ENCODE results near the gene ARHGAP42. TPM values are rescaled to one million over a fixed set of nuclear protein-coding genes. Genes with fewer than 3 reads are reported as not detected.

The ARHGAP42 gene
- total and polyA plus RNA-seq, 2 of the 4 experiments (the other 2 are of a cell fraction), result 2.9 to 7.3 TPM

GRCh38 chr11:100695911-100696310 is 8.8 kb downstream of the ARHGAP42 start:
- H3K4me3 ChIP-seq (ENCODE audit: insufficient read depth, low read depth, low read length), result no peak overlapping the region
- H3K4me2 ChIP-seq (ENCODE audit: low read depth, low read length), result no peak overlapping the region
- BruUV-seq (replicated peaks), result no TSS peak
- WGBS, 2 experiments (ENCODE audit: extremely low coverage in 2 of 2, insufficient read length in 1 of 2), result no CpG with 5 or more reads among the region's 5 CpGs
- no peak overlapping the region for H3K23ac ChIP-seq (ENCODE audit: low read depth, low read length)
- no peaks in the 10 kb centered on the region for H3K9me3 ChIP-seq (ENCODE audit: control insufficient read depth, insufficient read depth, low read length)
- no peak overlapping the region for H2BK5ac ChIP-seq (ENCODE audit: low read depth, low read length, poor library complexity, severe bottlenecking)
- POLR2A ChIA-PET (ENCODE audit: unreplicated experiment), result no interaction called here
- H3K4ac ChIP-seq (ENCODE audit: low read depth, low read length), result no peak overlapping the region
- no peak overlapping the region for H3K18ac ChIP-seq (ENCODE audit: low read depth, low read length)
- in situ Hi-C loops (cut with MboI; ENCODE audit: low sequenced_read_pairs), result no loop called here
- H2AK5ac ChIP-seq (ENCODE audit: low read depth, low read length), result 0 out of 2 replicates have a peak overlapping the region, but pooled peaks have one; percentile 29
- H3K36me3 ChIP-seq (ENCODE audit: control insufficient read depth, insufficient read depth, low read length), result peaks cover 2% of the 10 kb centered on the region
- ATAC-seq (ENCODE audit: low read depth) (no peak), DNase-seq (no peak)
- peaks cover 11 to 44% of the 10 kb centered on the region in 2 experiments for H3K79me1 ChIP-seq (ENCODE audit: low read depth in 1 of 2, low read length in 2 of 2)
- no peaks in the 10 kb centered on the region; the same call in 1 of the 2 replicates for H4K20me1 ChIP-seq (ENCODE audit: insufficient read depth, low read length)
- no peak overlapping the region for H3K56ac ChIP-seq (ENCODE audit: extremely low read depth, insufficient read depth, low read length)
- TF ChIP-seq SMC3 (IDR thresholded peaks at IDR 0.05; ENCODE audit: low read depth, low read length), result no peak
- TF ChIP-seq CTCF (conservative IDR thresholded peaks at IDR 0.05; ENCODE audit: low read depth, low read length), result no peak
- TF ChIP-seq MXI1 (IDR thresholded peaks at IDR 0.05; ENCODE audit: borderline replicate concordance, low read depth, low read length), result no peak
- TF ChIP-seq USF2 (IDR thresholded peaks at IDR 0.05; ENCODE audit: low read depth, low read length), result no peak
- TF ChIP-seq ELK1 (IDR thresholded peaks at IDR 0.05; ENCODE audit: borderline replicate concordance, low read depth, low read length), result no peak
- TF ChIP-seq POLR2A (IDR thresholded peaks at IDR 0.05; ENCODE audit: low read depth, low read length), result no peak
- TF ChIP-seq MAZ (IDR thresholded peaks at IDR 0.05; ENCODE audit: borderline replicate concordance, low read depth, low read length), result no peak
- no peak for TF ChIP-seq RAD21 (IDR thresholded peaks at IDR 0.05; ENCODE audit: low read length)
- dilution Hi-C loops (cut with HindIII; ENCODE audit: low sequenced_read_pairs, unreplicated experiment), result no loop called here
- H3K9ac ChIP-seq (ENCODE audit: low read depth, low read length), result no peak overlapping the region
- H2AK9ac ChIP-seq (replicated peaks; ENCODE audit: low read depth, low read length, poor library complexity), result no peak overlapping the region
- H4K5ac ChIP-seq (ENCODE audit: low read depth, low read length), result no peak overlapping the region
- intact Hi-C loops (cut with micrococcal nuclease), result no loop called here
- H3K4me1 ChIP-seq (ENCODE audit: control insufficient read depth, insufficient read depth, low read length), result peaks cover 3% of the 10 kb centered on the region
- no peak overlapping the region for H4K8ac ChIP-seq (ENCODE audit: low read depth in 2 of 2, low read length in 2 of 2)
- H3K27ac ChIP-seq (ENCODE audit: insufficient read depth, low read length), result no peak overlapping the region
- CTCF ChIA-PET, result no interaction called here
- H2BK20ac ChIP-seq (ENCODE audit: low read depth, low read length), result no peak overlapping the region
- no peak overlapping the region for H4K91ac ChIP-seq (ENCODE audit: insufficient read depth, low read depth, low read length)
- no peak overlapping the region for H2BK120ac ChIP-seq (ENCODE audit: low read depth, low read length)
- no peak overlapping the region for H2BK15ac ChIP-seq (ENCODE audit: low read depth, low read length)
- H3K27me3 ChIP-seq (ENCODE audit: control insufficient read depth, insufficient read depth, low read length), result no peaks in the 10 kb centered on the region
- no peak overlapping the region for H3K14ac ChIP-seq (replicated peaks; ENCODE audit: low read depth, low read length)
- H3K9me1 ChIP-seq (ENCODE audit: insufficient read depth, low read length), result 0 out of 2 replicates have a peak, but pooled peaks cover 3% of the 10 kb centered on the region
- no peak overlapping the region for H2AFZ ChIP-seq (replicated peaks; ENCODE audit: low read length, poor library complexity)

Measured in IMR-90 (cell line).